B cell (primary cell): ENCODE measurements around the gene CA5A. TPM values are rescaled to one million over a fixed set of nuclear protein-coding genes. Genes with fewer than 3 reads are reported as not detected.
"Not testable (repeated sequence)": the region's sequence is repeated elsewhere in the genome, so short reads cannot be mapped to it uniquely, and the experiment has no call there.

Experiments used
- ATAC-seq: fragments of 200-7000 bp; cut with Tn5 transposase; one replicate; pipeline ENCODE4 v1.10.0; 2021; ENCODE audit warnings: low read depth, mild to moderate bottlenecking, moderate number of reproducible peaks, moderate library complexity
- CTCF ChIA-PET: fragments of 350-600 bp; sonication (Branson Sonifier 250); formaldehyde crosslinking; loops from one replicate; lab custom pipeline; 2021; ENCODE audit warnings: antibody characterized with exemption, inconsistent platforms; lab: Charles Lee
- POLR2A ChIA-PET: fragments of 350-600 bp; sonication (Branson Sonifier 250); formaldehyde crosslinking; loops from one replicate; lab custom pipeline; 2021; ENCODE audit warnings: antibody characterized with exemption; lab: Charles Lee
- DNase-seq: peaks from one replicate; pipeline ENCODE4 v3.0.0; 2013
- H2AFZ ChIP-seq: 2 replicates; pipeline ENCODE4 v1.6.1; 2012; ENCODE audit warnings: mild to moderate bottlenecking, low read depth, low read length; ENCODE audit not compliant: insufficient read depth, poor library complexity, severe bottlenecking
- H3K27ac ChIP-seq, 2 donors: 1 replicate in 1 of 2; 2 replicates in 1 of 2; pipeline ENCODE4 v1.5.1; 2012 to 2013; ENCODE audit warnings: low read length in 2 of 2, mild to moderate bottlenecking in 2 of 2, moderate library complexity in 1 of 2
- H3K27me3 ChIP-seq, 4 experiments: fragments of 200-600 bp in 1 of 4; sonication (generic) in 1 of 4; replicated peaks in 1 of 4; 1 replicate in 2 of 4; 2 replicates in 2 of 4; pipeline versions ENCODE4 v1.6.1 to v1.7.0; 2013 to 2016; ENCODE audit warnings: low read length in 3 of 4, mild to moderate bottlenecking in 2 of 4, mixed read lengths in 1 of 4, moderate library complexity in 1 of 4; ENCODE audit not compliant: insufficient read depth in 4 of 4, control insufficient read depth in 3 of 4; ENCODE audit errors: control extremely low read depth in 1 of 4
- H3K36me3 ChIP-seq, 2 experiments: replicated peaks in 1 of 2; 1 replicate in 1 of 2; 2 replicates in 1 of 2; pipeline versions ENCODE4 v1.6.1 to v1.7.1; 2013; ENCODE audit warnings: low read length in 1 of 2; ENCODE audit not compliant: insufficient read depth in 2 of 2, control insufficient read depth in 1 of 2; ENCODE audit errors: control extremely low read depth in 1 of 2, extremely low read depth in 1 of 2
- H3K4me1 ChIP-seq, 2 donors: fragments of 200-600 bp in 1 of 2; sonication (generic) in 1 of 2; 1 replicate in 1 of 2; 2 replicates in 1 of 2; pipeline versions ENCODE4 v1.5.1 to v1.6.1; 2013 to 2017; ENCODE audit warnings: low read length in 2 of 2; ENCODE audit not compliant: control insufficient read depth in 2 of 2, insufficient read depth in 2 of 2
- H3K4me2 ChIP-seq: replicated peaks from 2 replicates; pipeline ENCODE3; 2012; ENCODE audit warnings: mild to moderate bottlenecking, low read depth, low read length; ENCODE audit not compliant: poor library complexity, severe bottlenecking
- H3K4me3 ChIP-seq, 5 experiments: fragments of 200-600 bp in 1 of 5; sonication (generic) in 1 of 5; 1 replicate in 3 of 5; 2 replicates in 2 of 5; pipeline versions ENCODE4 v1.5.1 to v1.7.0; 2011 to 2016; ENCODE audit warnings: low read length in 4 of 5, mild to moderate bottlenecking in 4 of 5, low read depth in 2 of 5, control low read depth in 1 of 5, moderate library complexity in 1 of 5; ENCODE audit not compliant: insufficient read depth in 1 of 5; ENCODE audit errors: control extremely low read depth in 1 of 5, extremely low read depth in 1 of 5
- H3K79me2 ChIP-seq: fragments of 200-600 bp; sonication (generic); one replicate; pipeline ENCODE4 v1.6.0; 2016; ENCODE audit warnings: low read length; ENCODE audit not compliant: control insufficient read depth, insufficient read depth
- H3K9ac ChIP-seq: fragments of 200-600 bp; sonication (generic); 2 replicates; pipeline ENCODE4 v1.6.1; 2017; ENCODE audit warnings: mild to moderate bottlenecking, low read length, moderate library complexity
- H3K9me3 ChIP-seq, 3 donors: one replicate each; pipeline versions ENCODE4 v1.6.1 to v1.7.1; 2013; ENCODE audit warnings: low read length in 2 of 3; ENCODE audit not compliant: control insufficient read depth in 2 of 3, insufficient read depth in 1 of 3; ENCODE audit errors: control extremely low read depth in 1 of 3
- H4K20me1 ChIP-seq: 2 replicates; pipeline ENCODE4 v1.6.0; 2012; ENCODE audit warnings: mild to moderate bottlenecking, low read length; ENCODE audit not compliant: insufficient read depth, control insufficient read depth, poor library complexity, severe bottlenecking
- H3K27ac Mint-ChIP-seq: one replicate; pipeline ENCODE4 v1.8.0; 2021; ENCODE audit warnings: mixed read lengths
- H3K27me3 Mint-ChIP-seq: one replicate; pipeline ENCODE4 v1.8.0; 2021; ENCODE audit warnings: mixed read lengths
- H3K4me1 Mint-ChIP-seq: one replicate; pipeline ENCODE4 v1.8.0; 2021; ENCODE audit warnings: mixed read lengths
- H3K4me3 Mint-ChIP-seq: one replicate; pipeline ENCODE4 v1.8.0; 2021; ENCODE audit warnings: mixed read lengths
- H3K9me3 Mint-ChIP-seq: one replicate; pipeline ENCODE4 v1.8.0; 2022; ENCODE audit warnings: mixed read lengths; ENCODE audit not compliant: insufficient read depth
- CTCF ChIP-seq: fragments of 200-600 bp; IDR thresholded peaks from one replicate; pipeline ENCODE4 v1.8.0; 2022; ENCODE audit warnings: antibody characterized with exemption, mild to moderate bottlenecking
- EZH2 ChIP-seq: IDR thresholded peaks from 2 replicates; pipeline ENCODE4 v1.6.1; 2012; ENCODE audit warnings: borderline replicate concordance, low read depth, mild to moderate bottlenecking, moderate library complexity, low read length; ENCODE audit not compliant: insufficient read depth, poor library complexity, severe bottlenecking
- WGBS: methylation state at CpG from one replicate; pipeline ENCODE4 v1.1.5; 2013; ENCODE audit warnings: missing lambda C conversion rate; ENCODE audit not compliant: insufficient coverage; 5-methylcytosine and 5-hydroxymethylcytosine counted together
- intact Hi-C: fragments of 100-400 bp; cut with micrococcal nuclease; formaldehyde crosslinking; loops from one replicate; pipeline ENCODE4 v1.10.0; 2022
- polyA plus RNA-seq: library from polyadenylated mRNA; depleted of rRNA; stranded (reverse); fragments of >200 nt; gene quantifications from 2 replicates; pipeline ENCODE4 v1.2.3, GENCODE V29; 2012
- total RNA-seq, 2 donors: library from RNA; stranded (reverse); fragments of 120-200 nt in 1 of 2; gene quantifications; 1 replicate in 1 of 2; 2 replicates in 1 of 2; pipeline versions ENCODE4 v1.2.3 to v1.2.4, GENCODE V29; 2013 to 2022

CA5A gene
- total and polyA plus RNA-seq, 2 donors (not counting 1 experiment from before 2014, with no cell fraction given) = 0.27 TPM; not detected in 1

GRCh38 chr16:87895641-87896141 lies 40.6 kb downstream of the CA5A start:
- no peak overlapping the region for H3K4me3 ChIP-seq
- H2AFZ ChIP-seq = no peak overlapping the region
- POLR2A ChIA-PET = no interaction called here
- no peak overlapping the region for H3K27ac ChIP-seq
- Mint-ChIP-seq H3K27ac (peak overlapping the region; percentile 23), H3K4me1 (peaks cover 11% of the 10 kb centered on the region), H3K27me3 (peaks cover 21% of the 10 kb centered on the region), H3K4me3 (peak overlapping the region; percentile 26), H3K9me3 (no peaks in the 10 kb centered on the region)
- H3K36me3 ChIP-seq = no peaks in the 10 kb centered on the region
- H3K79me2 ChIP-seq = no peaks in the 10 kb centered on the region
- WGBS = 0% methylated on average over 6 of the region's 10 CpGs
- no peaks in the 10 kb centered on the region for H3K9me3 ChIP-seq
- H4K20me1 ChIP-seq = no peaks in the 10 kb centered on the region
- intact Hi-C loops = no loop called here
- H3K27me3 ChIP-seq = peaks cover 0 to 9% (median 2%) of the 10 kb centered on the region in 4 experiments
- CTCF ChIA-PET = interaction anchor here (1.3 to 1.6 kb wide), 2 partner anchors 24 to 117 kb away, joined by 4 to 6 read pairs; no protein-coding TSS in a partner anchor
- H3K4me2 ChIP-seq = no peak overlapping the region
- no peak overlapping the region for H3K9ac ChIP-seq
- no peak for DNase-seq
- peak; percentile 75 for ATAC-seq
- TF ChIP-seq CTCF (no peak), EZH2 (no peak)
- peaks cover 4 to 8% of the 10 kb centered on the region in 2 donors for H3K4me1 ChIP-seq

- 68% methylated on average over 4 of the region's 4 CpGs for WGBS
- H3K27me3 ChIP-seq, H3K9me3 Mint-ChIP-seq, POLR2A ChIA-PET, intact Hi-C loops, H3K36me3 ChIP-seq, DNase-seq, ATAC-seq, H3K79me2 ChIP-seq, H3K4me1 ChIP-seq, H3K9ac ChIP-seq, H3K9me3 ChIP-seq, H3K27ac Mint-ChIP-seq, H3K4me3 Mint-ChIP-seq, H3K4me2 ChIP-seq, H3K4me3 ChIP-seq, H2AFZ ChIP-seq, H4K20me1 ChIP-seq, H3K27ac ChIP-seq: not testable (repeated sequence)
- H3K27me3 Mint-ChIP-seq = peaks cover 17% of the 10 kb centered on the region
- CTCF ChIA-PET = interaction anchor here (1.2 kb wide), 1 partner anchor 125 kb away, joined by 3 read pairs; no protein-coding TSS in a partner anchor
- peaks cover 11% of the 10 kb centered on the region for H3K4me1 Mint-ChIP-seq
Observed at GRCh38 chr16:87894005-87894404, 42.3 kb downstream of the CA5A start.
